PC-9 (cell line): Measurements from ENCODE around the gene SYNJ1. TPM values are rescaled to one million over a fixed set of nuclear protein-coding genes. Genes with fewer than 3 reads are reported as not detected.

Source experiments
- BruUV-seq: library from RNA; stranded (reverse); fragments of 400-500 nt; replicated peaks from 2 replicates; lab custom pipeline; 2021; lab: Mats Ljungman, UMichigan
- CTCF ChIA-PET: fragments of 300-600 bp; sonication (Branson Sonifier 250); formaldehyde crosslinking; loops from one replicate; lab custom pipeline; 2022; ENCODE audit warnings: antibody characterized with exemption; lab: Charles Lee
- POLR2A ChIA-PET: fragments of 300-600 bp; sonication (Branson Sonifier 250); formaldehyde crosslinking; loops from one replicate; lab custom pipeline; 2022; ENCODE audit warnings: antibody characterized with exemption; ENCODE audit not compliant: unreplicated experiment; lab: Charles Lee
- DNase-seq, 2 experiments: peaks; one replicate each; pipeline versions ENCODE4 v3.0.0 to v3.0.0-alpha.2; 2015 to 2022; ENCODE audit warnings: mixed read lengths in 1 of 2
- H2AFZ ChIP-seq: fragments of 200-600 bp; sonication (generic); 2 replicates; pipeline ENCODE4 v1.8.1; 2017; ENCODE audit warnings: antibody characterized with exemption
- H3F3A ChIP-seq: fragments of 200-600 bp; sonication (generic); 2 replicates; pipeline ENCODE4 v1.8.1; 2017; ENCODE audit warnings: antibody characterized with exemption, mild to moderate bottlenecking, low read depth; ENCODE audit not compliant: insufficient read depth
- H3K27ac ChIP-seq: fragments of 200-600 bp; sonication (generic); 2 replicates; pipeline ENCODE4 v1.6.1; 2016; ENCODE audit warnings: mixed run types
- H3K27me3 ChIP-seq: fragments of 200-600 bp; sonication (generic); 2 replicates; pipeline ENCODE4 v1.6.1; 2016; ENCODE audit warnings: low read depth, mixed run types; ENCODE audit not compliant: insufficient read depth
- H3K36me3 ChIP-seq: fragments of 200-600 bp; sonication (generic); 2 replicates; pipeline ENCODE4 v1.6.1; 2016; ENCODE audit warnings: low read depth, mixed run types
- H3K4me1 ChIP-seq: fragments of 200-600 bp; sonication (generic); replicated peaks from 2 replicates; pipeline ENCODE4 v1.6.1; 2016; ENCODE audit warnings: mixed run types; ENCODE audit not compliant: insufficient read depth
- H3K4me2 ChIP-seq: fragments of 200-600 bp; sonication (generic); 2 replicates; pipeline ENCODE4 v1.6.1; 2017; ENCODE audit warnings: mixed run types
- H3K4me3 ChIP-seq: fragments of 200-600 bp; sonication (generic); 2 replicates; pipeline ENCODE4 v1.6.1; 2016; ENCODE audit warnings: mixed run types
- H3K79me2 ChIP-seq: fragments of 200-600 bp; sonication (generic); 2 replicates; pipeline ENCODE4 v1.6.1; 2017; ENCODE audit warnings: low read depth, mixed run types
- H3K9me2 ChIP-seq: fragments of 200-600 bp; sonication (generic); 2 replicates; pipeline ENCODE4 v1.8.1; 2017; ENCODE audit warnings: mild to moderate bottlenecking; ENCODE audit not compliant: insufficient read depth
- H3K9me3 ChIP-seq: fragments of 200-600 bp; sonication (generic); 2 replicates; pipeline ENCODE4 v1.8.1; 2016; ENCODE audit warnings: low read depth; ENCODE audit not compliant: insufficient read depth
- H4K20me1 ChIP-seq: fragments of 200-600 bp; sonication (generic); 2 replicates; pipeline ENCODE4 v1.8.1; 2017; ENCODE audit not compliant: insufficient read depth
- EZH2 ChIP-seq: fragments of 200-600 bp; sonication (generic); IDR thresholded peaks from 2 replicates; pipeline ENCODE4 v1.8.0; 2017; ENCODE audit warnings: antibody characterized with exemption, low read depth
- intact Hi-C: fragments of 100-400 bp; cut with micrococcal nuclease; formaldehyde crosslinking; loops from one replicate; pipeline ENCODE4 v1.10.0; 2022; ENCODE audit not compliant: unreplicated experiment
- total RNA-seq: library from RNA; stranded (reverse); gene quantifications from 2 replicates; pipeline ENCODE4 v1.2.3, GENCODE V29; 2021
- TF ChIP-seq, protein P1 (sequence below): fragments of 200-600 bp; sonication (generic); conservative IDR thresholded peaks from 2 replicates; pipeline ENCODE4 v1.6.1; 2017; ENCODE audit warnings: mixed run types, antibody characterized with exemption, mild to moderate bottlenecking, moderate library complexity

The SYNJ1 gene
- total RNA-seq, 1 experiment from 2014 or later, result 4.8 TPM

- Histone ChIP-seq H3K4me2 (no peak overlapping the region), H3K27me3 (peaks cover 10% of the 10 kb centered on the region), H3K9me3 (no peaks in the 10 kb centered on the region), H3K9me2 (no peaks in the 10 kb centered on the region), H3K4me1 (no peaks in the 10 kb centered on the region), H3K79me2 (no peaks in the 10 kb centered on the region), H3F3A (no peaks in the 10 kb centered on the region), H3K27ac (no peak overlapping the region), H3K4me3 (no peak overlapping the region), H3K36me3 (no peaks in the 10 kb centered on the region), H2AFZ (no peak overlapping the region), H4K20me1 (no peaks in the 10 kb centered on the region)
- BruUV-seq, result no TSS peak
- TF ChIP-seq, protein P1, sequence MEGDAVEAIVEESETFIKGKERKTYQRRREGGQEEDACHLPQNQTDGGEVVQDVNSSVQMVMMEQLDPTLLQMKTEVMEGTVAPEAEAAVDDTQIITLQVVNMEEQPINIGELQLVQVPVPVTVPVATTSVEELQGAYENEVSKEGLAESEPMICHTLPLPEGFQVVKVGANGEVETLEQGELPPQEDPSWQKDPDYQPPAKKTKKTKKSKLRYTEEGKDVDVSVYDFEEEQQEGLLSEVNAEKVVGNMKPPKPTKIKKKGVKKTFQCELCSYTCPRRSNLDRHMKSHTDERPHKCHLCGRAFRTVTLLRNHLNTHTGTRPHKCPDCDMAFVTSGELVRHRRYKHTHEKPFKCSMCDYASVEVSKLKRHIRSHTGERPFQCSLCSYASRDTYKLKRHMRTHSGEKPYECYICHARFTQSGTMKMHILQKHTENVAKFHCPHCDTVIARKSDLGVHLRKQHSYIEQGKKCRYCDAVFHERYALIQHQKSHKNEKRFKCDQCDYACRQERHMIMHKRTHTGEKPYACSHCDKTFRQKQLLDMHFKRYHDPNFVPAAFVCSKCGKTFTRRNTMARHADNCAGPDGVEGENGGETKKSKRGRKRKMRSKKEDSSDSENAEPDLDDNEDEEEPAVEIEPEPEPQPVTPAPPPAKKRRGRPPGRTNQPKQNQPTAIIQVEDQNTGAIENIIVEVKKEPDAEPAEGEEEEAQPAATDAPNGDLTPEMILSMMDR, result no peak
- no peak for TF ChIP-seq EZH2
- ChIA-PET CTCF (no interaction called here), POLR2A (no interaction called here)
- no peak for DNase-seq
- intact Hi-C loops, result no loop called here
Measured at GRCh38 chr21:32587120-32587519, 140.7 kb downstream of the SYNJ1 start.

GRCh38 chr21:32585970-32586369 is 141.8 kb downstream of the SYNJ1 start:
- no peak overlapping the region for H3K4me2 ChIP-seq
- TF ChIP-seq EZH2, result no peak
- TF ChIP-seq, protein P1, result no peak

GRCh38 chr21:32585042-32585710 is 142.6 kb downstream of the SYNJ1 start, which contains the start of gene TCP10L:
Gene TCP10L (minus strand): TSS chr21:32585523. CDS start chr21:32584304, 1,219 bp downstream.
- BruUV-seq, result no TSS peak
- H3K4me2 ChIP-seq, result no peak within 1 kb of the TSS
- H3K9me2 ChIP-seq, result no peaks in the 10 kb centered on the region
- ChIA-PET CTCF (no interaction called here), POLR2A (no interaction called here)
- no peaks in the 10 kb centered on the region for H3K36me3 ChIP-seq
- H4K20me1 ChIP-seq, result no peaks in the 10 kb centered on the region
- DNase-seq, result no peak
- H3F3A ChIP-seq, result no peaks in the 10 kb centered on the region
- TF ChIP-seq EZH2, result no peak
- TF ChIP-seq, protein P1, result no peak
- no peaks in the 10 kb centered on the region for H3K9me3 ChIP-seq
- no peak within 1 kb of the TSS for H3K4me3 ChIP-seq
- no peak within 1 kb of the TSS for H3K27ac ChIP-seq
- H3K79me2 ChIP-seq, result no peaks in the 10 kb centered on the region
- peaks cover 21% of the 10 kb centered on the region for H3K27me3 ChIP-seq
- no peaks in the 10 kb centered on the region for H3K4me1 ChIP-seq
- H2AFZ ChIP-seq, result no peak within 1 kb of the TSS
- intact Hi-C loops, result no loop called here

More at GRCh38 chr21:32585970-32586369, 141.8 kb downstream of the SYNJ1 start:
- ChIA-PET CTCF (no interaction called here), POLR2A (no interaction called here)
- H3K36me3 ChIP-seq, result no peaks in the 10 kb centered on the region
- no peak overlapping the region for H2AFZ ChIP-seq
- no peak for DNase-seq
- no peaks in the 10 kb centered on the region for H3K9me3 ChIP-seq
- H3K9me2 ChIP-seq, result no peaks in the 10 kb centered on the region
- intact Hi-C loops, result no loop called here
- no peak overlapping the region for H3K4me3 ChIP-seq
- H3K27me3 ChIP-seq, result peaks cover 20% of the 10 kb centered on the region
- no peaks in the 10 kb centered on the region for H3F3A ChIP-seq
- no peak overlapping the region for H3K27ac ChIP-seq
- no peaks in the 10 kb centered on the region for H4K20me1 ChIP-seq
- BruUV-seq, result no TSS peak
- H3K4me1 ChIP-seq, result no peaks in the 10 kb centered on the region
- no peaks in the 10 kb centered on the region for H3K79me2 ChIP-seq
